OCI-LY7 (cell line): ENCODE data around the gene CD47. TPM values are rescaled to one million over a fixed set of nuclear protein-coding genes. Genes with fewer than 3 reads are reported as not detected.

Experiments
- BruUV-seq: library from RNA; stranded (reverse); fragments of 400-500 nt; replicated peaks from 2 replicates; lab custom pipeline; 2021; lab: Mats Ljungman, UMichigan
- CTCF ChIA-PET: fragments of 300-600 bp; sonication (Branson Sonifier 250); formaldehyde crosslinking; loops from one replicate; lab custom pipeline; 2022; ENCODE audit warnings: antibody characterized with exemption; ENCODE audit not compliant: unreplicated experiment; lab: Charles Lee
- POLR2A ChIA-PET: fragments of 300-600 bp; sonication (Branson Sonifier 250); formaldehyde crosslinking; loops from one replicate; lab custom pipeline; 2022; ENCODE audit warnings: antibody characterized with exemption; lab: Charles Lee
- DNase-seq: peaks from one replicate; pipeline ENCODE4 v3.0.0-alpha.2; 2015; ENCODE audit warnings: low spot score
- H2AFZ ChIP-seq: fragments of 200-600 bp; sonication (generic), shearing (Covaris generic); 2 replicates; pipeline ENCODE4 v1.6.1; 2014; ENCODE audit warnings: mild to moderate bottlenecking, antibody characterized with exemption, low read length, moderate library complexity
- H3K27ac ChIP-seq: fragments of 200-600 bp; sonication (generic); 2 replicates; pipeline ENCODE4 v1.5.1; 2014; ENCODE audit warnings: mixed run types, low read depth, mild to moderate bottlenecking, moderate library complexity, low read length, inconsistent platforms; ENCODE audit not compliant: poor library complexity, severe bottlenecking
- H3K36me3 ChIP-seq: fragments of 200-600 bp; sonication (generic); 2 replicates; pipeline ENCODE4 v1.6.1; 2014; ENCODE audit warnings: mild to moderate bottlenecking, antibody characterized with exemption, low read length, moderate library complexity, mixed read lengths; ENCODE audit not compliant: insufficient read depth
- H3K4me1 ChIP-seq: fragments of 200-600 bp; sonication (generic); 2 replicates; pipeline ENCODE4 v1.5.1; 2014; ENCODE audit warnings: mild to moderate bottlenecking, low read length; ENCODE audit not compliant: insufficient read depth, poor library complexity, severe bottlenecking
- H3K4me2 ChIP-seq: fragments of 200-600 bp; sonication (generic); 2 replicates; pipeline ENCODE4 v1.6.1; 2014; ENCODE audit warnings: mild to moderate bottlenecking, low read length
- H3K4me3 ChIP-seq: fragments of 200-600 bp; sonication (generic); 2 replicates; pipeline ENCODE4 v1.5.1; 2014; ENCODE audit warnings: mild to moderate bottlenecking, low read depth, low read length; ENCODE audit not compliant: poor library complexity, severe bottlenecking
- H3K79me2 ChIP-seq: fragments of 200-600 bp; sonication (generic); 2 replicates; pipeline ENCODE4 v1.6.1; 2016; ENCODE audit warnings: low read depth, mild to moderate bottlenecking, low read length, moderate library complexity, mixed read lengths; ENCODE audit not compliant: insufficient read depth
- H3K9me2 ChIP-seq: fragments of 200-600 bp; sonication (generic); 2 replicates; pipeline ENCODE4 v1.6.1; 2016; ENCODE audit warnings: mild to moderate bottlenecking, low read length, mixed read lengths; ENCODE audit not compliant: insufficient read depth
- H3K9me3 ChIP-seq: fragments of 200-600 bp; sonication (generic); 2 replicates; pipeline ENCODE4 v1.6.1; 2014; ENCODE audit warnings: mild to moderate bottlenecking, mixed run types, low read length, mixed read lengths
- H4K20me1 ChIP-seq: fragments of 200-600 bp; sonication (generic); 2 replicates; pipeline ENCODE4 v1.6.1; 2014; ENCODE audit warnings: mild to moderate bottlenecking, antibody characterized with exemption, low read length, moderate library complexity, mixed read lengths; ENCODE audit not compliant: insufficient read depth
- CTCF ChIP-seq: fragments of 200-600 bp; sonication (generic); conservative IDR thresholded peaks from 2 replicates; pipeline ENCODE4 v1.5.1; 2014; ENCODE audit warnings: mild to moderate bottlenecking, antibody characterized with exemption, low read length, moderate library complexity, mixed read lengths
- EZH2phosphoT487 ChIP-seq: fragments of 200-600 bp; sonication (generic); IDR thresholded peaks from 2 replicates; pipeline ENCODE4 v1.6.1; 2018; ENCODE audit warnings: low read depth, borderline replicate concordance, mild to moderate bottlenecking, mixed run types, antibody characterized with exemption, low read length, moderate library complexity, mixed read lengths
- intact Hi-C: fragments of 100-400 bp; cut with micrococcal nuclease; formaldehyde crosslinking; loops from one replicate; pipeline ENCODE4 v1.10.0; 2022; ENCODE audit not compliant: unreplicated experiment
- total RNA-seq, 2 experiments: library from RNA; depleted of rRNA in 1 of 2; stranded (reverse); fragments of >200 nt in 1 of 2; shearing (Covaris generic) in 1 of 2; gene quantifications; 2 replicates each; pipeline ENCODE4 v1.2.3, GENCODE V29; 2014 to 2022

Gene CD47
- total RNA-seq, 2 experiments from 2014 or later, result 43.9 to 50.0 TPM

GRCh38 chr3:108123326-108123725, 32.5 kb upstream of the CD47 start:
- peaks cover 29% of the 10 kb centered on the region; the same call in 1 of the 2 replicates for H3K79me2 ChIP-seq
- intact Hi-C loops, result loop anchor here (10.0 kb wide), 2 partner anchors 599 to 1869 kb away; partner anchors contain the start of gene BBX
- POLR2A ChIA-PET, result interaction anchor here (0.5 to 4.0 kb wide), 15 partner anchors 8 to 466 kb away, joined by 3 to 23 read pairs (median 5); partner anchors contain the start of genes CIP2A, DZIP3 and IFT57
- DNase-seq, result no peak
- CTCF ChIA-PET, result interaction anchor here (1.0 kb wide), 1 partner anchor 44 kb away, joined by 3 read pairs; no protein-coding TSS in a partner anchor
- peak overlapping the region; percentile 56; the same call in 1 of the 2 replicates for H2AFZ ChIP-seq
- H3K36me3 ChIP-seq, result peaks cover 3% of the 10 kb centered on the region; the same call in 1 of the 2 replicates
- no TSS peak for BruUV-seq
- peak overlapping the region; percentile 99 for H3K4me2 ChIP-seq
- no peak for TF ChIP-seq EZH2phosphoT487
- no peak for TF ChIP-seq CTCF
- peak overlapping the region; percentile 95 for H3K27ac ChIP-seq
- no peaks in the 10 kb centered on the region for H4K20me1 ChIP-seq
- no peak overlapping the region for H3K4me3 ChIP-seq
- H3K4me1 ChIP-seq, result peaks cover 50% of the 10 kb centered on the region
- no peaks in the 10 kb centered on the region for H3K9me2 ChIP-seq
- peaks cover 5% of the 10 kb centered on the region; the same call in 1 of the 2 replicates for H3K9me3 ChIP-seq

GRCh38 chr3:108122276-108122675, 31.4 kb upstream of the CD47 start:
- intact Hi-C loops, result loop anchor here (10.0 kb wide), 2 partner anchors 597 to 1867 kb away; partner anchors contain the start of gene BBX
- POLR2A ChIA-PET, result interaction anchor here (0.7 to 4.0 kb wide), 11 partner anchors 10 to 104 kb away, joined by 3 to 23 read pairs (median 3); no protein-coding TSS in a partner anchor
- peaks cover 40% of the 10 kb centered on the region for H3K4me1 ChIP-seq
- H3K4me3 ChIP-seq, result no peak overlapping the region
- H2AFZ ChIP-seq, result peak overlapping the region; percentile 4; the same call in 1 of the 2 replicates
- no peaks in the 10 kb centered on the region for H3K36me3 ChIP-seq
- peaks cover 19% of the 10 kb centered on the region; the same call in 1 of the 2 replicates for H3K79me2 ChIP-seq
- TF ChIP-seq CTCF (no peak), EZH2phosphoT487 (no peak)
- H3K27ac ChIP-seq, result no peak overlapping the region
- BruUV-seq, result no TSS peak
- H3K9me2 ChIP-seq, result no peaks in the 10 kb centered on the region
- CTCF ChIA-PET, result no interaction called here
- H4K20me1 ChIP-seq, result no peaks in the 10 kb centered on the region
- DNase-seq, result no peak
- H3K9me3 ChIP-seq, result peaks cover 5% of the 10 kb centered on the region; the same call in 1 of the 2 replicates
- no peak overlapping the region for H3K4me2 ChIP-seq
